SIG-M5 treated with dmso at 0.1 percent for 504 hours (cell line): ENCODE data around the gene DBX1.
"Not testable (repeated sequence)": the region's sequence is repeated elsewhere in the genome, so short reads cannot be mapped to it uniquely, and the experiment has no call there.

Experiments
- DNase-seq: peaks from one replicate; lab custom pipeline; 2025; ENCODE audit not compliant: unreplicated experiment; lab: John Stamatoyannopoulos, UW

The DBX1 gene

DNA sequence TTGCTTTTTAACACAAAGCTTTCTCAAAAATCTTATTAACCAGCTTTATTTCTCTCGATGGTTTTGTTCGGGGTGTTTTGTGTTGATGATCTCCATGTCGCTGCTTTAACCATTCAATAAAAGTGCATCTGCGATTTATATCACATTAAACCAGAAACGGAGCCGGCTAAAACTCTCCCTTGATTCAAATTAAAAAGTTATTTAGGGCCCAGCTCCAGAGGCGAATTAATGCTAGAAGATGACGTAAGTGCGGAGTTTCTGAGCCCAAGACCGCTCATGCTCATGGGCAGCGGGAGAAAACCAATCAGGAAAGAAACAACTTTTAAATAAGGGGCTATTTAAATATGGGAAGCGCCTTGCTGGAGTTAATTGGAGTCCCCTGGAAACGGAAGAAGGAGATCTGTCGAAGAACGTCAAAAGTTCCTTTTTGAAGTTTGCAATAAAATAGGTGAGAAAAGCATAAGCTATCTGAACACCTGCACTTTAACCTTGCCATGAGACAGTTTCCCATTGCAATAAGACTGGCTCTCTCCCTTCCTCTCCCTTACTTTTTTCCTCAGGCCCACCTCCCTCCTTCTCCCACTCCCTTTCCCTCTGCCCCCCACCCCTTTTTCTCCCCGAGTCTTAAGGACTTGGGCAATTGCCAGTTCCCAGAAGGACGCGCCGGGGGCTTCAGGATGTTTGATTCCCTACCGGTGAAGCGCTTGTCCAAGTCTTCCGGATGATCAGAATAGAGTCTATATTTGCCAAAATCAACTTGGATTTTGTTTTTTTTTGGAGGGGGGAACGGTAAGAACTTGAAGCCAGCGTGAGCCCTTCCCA is 1.9 kb upstream of the DBX1 start:
- no peak for DNase-seq

- DNase-seq, result no peak
Measured at GRCh38 chr11:20161230-20161918, 1.1 kb upstream of the DBX1 start.

DNA sequence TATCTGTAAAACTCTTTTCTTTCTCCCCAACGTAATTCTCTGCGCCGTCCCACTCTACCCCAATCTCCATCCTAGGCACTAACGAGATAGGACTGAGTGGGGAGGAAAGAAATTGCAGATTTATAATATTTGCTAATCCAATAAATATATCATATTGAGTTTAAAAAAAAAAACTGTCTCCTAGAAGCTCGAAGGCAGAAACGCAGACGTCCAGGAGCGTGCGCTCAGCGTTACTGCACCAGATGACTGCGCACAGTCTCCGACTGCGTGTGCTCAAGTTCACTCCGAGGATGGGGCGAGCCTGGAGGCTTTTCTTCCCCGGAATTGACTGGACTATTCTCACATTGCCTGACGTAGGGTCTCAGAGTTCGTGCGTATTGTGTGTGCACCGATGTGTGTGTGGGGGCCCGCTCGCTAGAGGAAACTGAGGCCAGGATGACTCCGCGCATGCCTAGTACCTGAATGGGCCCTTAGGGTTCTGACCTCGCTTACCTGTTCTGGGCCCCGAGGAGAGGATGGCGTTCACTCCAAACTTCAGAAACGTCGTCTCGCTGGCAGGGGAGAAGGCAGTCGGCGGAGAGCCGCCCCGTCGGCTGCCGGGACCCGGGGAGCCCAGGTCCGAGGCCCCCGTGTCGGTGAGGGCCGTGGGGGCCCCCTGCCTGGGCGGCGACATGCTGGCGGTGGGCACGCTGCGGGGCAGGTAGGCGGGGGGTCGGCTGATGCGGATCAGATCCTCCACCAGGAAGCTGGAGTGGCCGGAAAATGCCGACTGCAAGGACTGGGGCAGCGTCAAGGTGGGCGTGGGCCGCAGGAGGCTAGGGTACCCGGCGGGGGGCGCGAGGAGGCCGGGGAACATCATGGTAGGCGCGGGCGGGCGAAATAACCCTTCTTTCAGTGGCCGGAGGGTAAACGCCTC is 551 bp downstream of the DBX1 start:
- no peak for DNase-seq

DNA sequence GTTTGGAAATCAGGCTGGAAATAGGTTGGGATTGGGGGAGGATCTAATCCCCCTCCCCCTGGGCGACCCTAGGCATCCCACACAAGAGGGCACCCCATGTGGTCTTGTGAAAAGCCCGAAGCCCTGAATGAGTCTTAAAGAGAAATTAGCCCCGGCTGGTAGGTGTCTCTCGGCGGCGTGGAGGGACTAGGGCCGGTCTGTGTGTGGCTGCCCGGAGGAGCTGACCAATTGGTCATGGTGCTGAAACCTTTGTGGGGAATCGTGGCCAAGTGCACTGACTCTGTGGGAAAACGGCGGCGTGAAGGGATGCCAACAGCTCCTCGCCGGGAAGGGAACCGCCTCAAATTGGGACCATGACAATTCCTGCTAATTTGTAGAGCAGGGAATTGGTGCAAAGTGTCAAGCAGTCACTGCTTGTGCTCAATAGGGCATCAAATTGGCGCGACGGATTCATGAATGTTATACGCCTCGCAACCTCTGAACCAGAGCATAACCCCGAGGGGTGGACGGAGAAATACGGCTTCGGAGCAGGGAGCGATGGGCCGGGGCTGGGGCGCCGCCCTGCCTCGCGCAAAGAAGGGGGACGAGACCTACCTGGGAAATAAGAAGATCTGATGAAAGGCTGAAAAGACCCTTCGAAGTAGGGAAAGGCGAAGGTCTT is 1.5 kb downstream of the DBX1 start:
- DNase-seq, result no peak

GRCh38 chr11:20157728-20158127 is 2.5 kb downstream of the DBX1 start:
- DNase-seq, result no peak

DNA sequence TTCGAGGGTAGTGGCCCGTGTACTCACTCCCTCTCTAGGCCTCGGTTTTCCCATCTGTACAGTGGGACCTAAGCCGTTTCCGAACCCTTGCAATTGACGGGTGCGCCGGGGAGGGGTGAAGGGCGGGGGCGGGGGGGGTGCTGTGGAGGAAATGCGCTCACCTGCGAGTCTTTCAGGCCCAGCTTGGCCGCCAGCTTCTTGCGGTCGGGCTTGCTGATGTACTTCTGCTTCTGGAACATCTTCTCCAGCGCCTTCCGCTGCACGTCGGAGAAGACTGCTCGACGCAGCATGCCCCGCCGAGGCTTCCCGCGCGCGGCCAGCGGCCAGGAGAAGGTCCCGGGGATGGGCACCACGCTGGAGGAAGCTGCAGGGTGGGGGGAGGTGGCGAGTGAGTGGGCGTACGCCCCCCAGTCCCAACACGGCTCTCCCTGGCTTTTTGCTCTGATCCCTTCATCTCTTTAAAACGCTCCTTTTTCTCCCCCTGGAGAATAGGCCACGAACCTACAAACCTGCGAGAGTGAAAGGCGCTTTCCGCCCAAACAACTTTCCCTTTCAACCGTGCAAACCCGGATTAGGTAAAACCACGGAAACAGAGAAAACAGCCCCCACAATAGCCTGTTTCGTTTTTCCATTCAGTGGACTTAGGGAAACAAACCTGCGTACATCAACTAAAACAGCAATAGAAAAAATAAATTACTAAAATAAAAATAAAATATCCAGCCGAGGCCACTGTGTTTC is 3.2 kb downstream of the DBX1 start:
- DNase-seq, result no peak

DNA sequence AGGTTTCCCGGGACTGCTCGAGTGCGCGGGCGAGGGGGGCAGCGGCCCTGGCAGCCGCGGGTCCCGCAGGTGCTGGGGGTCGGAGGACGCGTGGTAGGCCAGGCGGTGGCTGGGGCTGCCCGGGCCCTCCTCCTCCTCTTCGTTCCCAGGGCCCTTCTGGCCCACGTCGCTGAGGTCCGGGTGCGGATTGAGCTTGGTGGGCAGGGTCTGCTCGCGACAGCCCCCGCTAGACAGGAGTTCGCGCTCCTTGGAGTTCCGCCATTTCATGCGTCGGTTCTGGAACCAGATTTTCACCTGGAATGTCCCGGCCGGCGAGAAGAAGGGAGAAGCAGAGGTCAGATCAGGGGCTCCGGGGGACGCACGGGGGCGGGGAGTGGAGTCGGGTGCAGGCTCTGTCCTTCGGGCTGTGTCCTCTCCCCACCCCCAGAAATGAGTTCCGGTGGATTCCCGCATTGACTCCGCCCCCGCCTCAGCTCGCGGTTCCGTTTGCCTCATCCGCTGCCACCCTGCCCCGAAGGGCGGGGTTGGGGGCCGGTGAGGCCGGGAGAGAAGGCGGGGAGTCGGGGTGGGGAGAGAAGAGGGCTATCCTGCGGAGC is 3.9 kb downstream of the DBX1 start:
- DNase-seq, result no peak

DNA sequence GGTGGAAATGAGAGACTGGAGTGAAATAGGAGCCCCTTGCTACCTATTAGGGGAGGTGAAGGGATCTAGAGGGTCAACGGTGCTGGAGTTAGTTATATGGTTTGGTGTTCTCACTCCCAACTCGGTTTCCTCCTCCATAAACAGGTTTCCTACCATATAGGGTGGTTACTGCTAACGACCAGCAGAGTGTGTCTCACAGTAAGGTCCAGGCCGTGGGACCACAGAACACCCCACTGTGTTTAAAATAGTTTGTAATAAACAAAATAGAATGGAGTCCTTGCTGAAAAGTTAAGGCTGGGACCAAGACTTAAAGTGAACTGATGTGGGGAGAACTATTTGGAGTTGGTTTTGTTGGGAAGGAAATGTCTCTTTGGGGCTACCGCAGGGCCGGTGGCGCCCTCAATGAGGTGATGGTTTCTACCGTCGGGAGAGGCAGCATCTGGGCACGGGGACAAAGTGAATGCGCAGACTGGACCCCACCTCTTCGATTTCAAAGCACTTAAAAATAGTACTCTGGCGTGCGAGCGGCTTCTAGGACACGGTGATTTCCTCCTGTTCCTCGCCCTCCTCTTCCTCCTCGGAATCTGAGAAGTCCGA is 4.5 kb downstream of the DBX1 start:
- no peak for DNase-seq

GRCh38 chr11:20154381-20154780 is 5.9 kb downstream of the DBX1 start:
- DNase-seq, result no peak

DNA sequence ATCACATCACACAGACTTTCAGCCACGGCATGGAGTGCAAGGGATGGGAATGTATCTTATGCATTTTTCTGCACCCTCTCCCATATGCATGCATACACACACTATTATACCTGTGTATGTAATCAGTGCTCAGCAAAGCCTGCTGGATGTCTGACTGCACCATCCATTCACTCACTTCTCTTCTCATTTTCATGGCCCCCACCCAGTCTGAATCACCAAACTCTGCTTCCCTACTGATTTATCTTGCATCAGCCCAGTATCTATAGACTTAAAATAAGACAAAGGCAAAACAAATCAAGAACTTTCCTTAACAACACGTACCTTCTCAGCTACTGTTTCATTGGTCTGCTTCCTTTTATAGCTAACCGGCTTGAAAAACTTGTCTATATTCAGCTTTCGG is 21.6 kb downstream of the DBX1 start:
- no peak for DNase-seq

DNA sequence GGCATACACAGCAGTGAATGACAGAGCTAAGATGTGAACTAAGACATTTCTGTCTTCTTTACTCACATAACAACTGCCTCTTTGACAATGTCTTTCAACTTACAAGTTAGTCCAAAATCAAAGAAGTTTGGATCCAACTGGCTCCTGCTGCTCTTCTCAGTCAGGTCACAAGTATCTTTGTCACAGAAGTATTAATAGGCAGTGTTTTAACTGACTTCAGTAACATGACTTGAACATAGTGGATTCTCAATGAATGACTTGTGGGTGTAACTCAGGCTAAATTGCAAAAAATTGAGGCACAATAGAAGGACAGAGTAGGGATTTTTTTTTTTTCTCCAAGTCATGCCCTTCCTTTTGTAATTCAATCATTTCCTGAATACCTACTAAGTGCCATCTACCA is 22.6 kb downstream of the DBX1 start:
- no peak for DNase-seq

- DNase-seq, result no peak
Measured at GRCh38 chr11:20134991-20135736, 25.1 kb downstream of the DBX1 start.

DNA sequence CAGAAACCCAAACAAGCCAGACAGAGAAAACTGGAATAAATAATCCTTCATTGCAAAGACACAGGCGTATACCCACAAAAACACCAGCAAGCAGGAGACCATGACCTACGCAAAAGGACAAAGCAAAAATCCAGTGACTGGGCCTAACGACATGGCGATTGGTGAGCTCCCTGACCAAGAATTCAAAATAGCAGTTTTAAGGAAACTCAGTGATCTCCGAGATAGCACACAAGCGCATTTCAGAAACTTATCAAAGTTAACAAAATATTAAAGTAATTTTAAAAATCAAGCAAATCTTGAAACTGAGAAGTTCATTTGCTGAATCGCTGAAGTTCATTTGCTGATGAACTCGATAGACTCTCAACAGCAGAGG is 27.6 kb downstream of the DBX1 start:
- DNase-seq, result no peak

DNA sequence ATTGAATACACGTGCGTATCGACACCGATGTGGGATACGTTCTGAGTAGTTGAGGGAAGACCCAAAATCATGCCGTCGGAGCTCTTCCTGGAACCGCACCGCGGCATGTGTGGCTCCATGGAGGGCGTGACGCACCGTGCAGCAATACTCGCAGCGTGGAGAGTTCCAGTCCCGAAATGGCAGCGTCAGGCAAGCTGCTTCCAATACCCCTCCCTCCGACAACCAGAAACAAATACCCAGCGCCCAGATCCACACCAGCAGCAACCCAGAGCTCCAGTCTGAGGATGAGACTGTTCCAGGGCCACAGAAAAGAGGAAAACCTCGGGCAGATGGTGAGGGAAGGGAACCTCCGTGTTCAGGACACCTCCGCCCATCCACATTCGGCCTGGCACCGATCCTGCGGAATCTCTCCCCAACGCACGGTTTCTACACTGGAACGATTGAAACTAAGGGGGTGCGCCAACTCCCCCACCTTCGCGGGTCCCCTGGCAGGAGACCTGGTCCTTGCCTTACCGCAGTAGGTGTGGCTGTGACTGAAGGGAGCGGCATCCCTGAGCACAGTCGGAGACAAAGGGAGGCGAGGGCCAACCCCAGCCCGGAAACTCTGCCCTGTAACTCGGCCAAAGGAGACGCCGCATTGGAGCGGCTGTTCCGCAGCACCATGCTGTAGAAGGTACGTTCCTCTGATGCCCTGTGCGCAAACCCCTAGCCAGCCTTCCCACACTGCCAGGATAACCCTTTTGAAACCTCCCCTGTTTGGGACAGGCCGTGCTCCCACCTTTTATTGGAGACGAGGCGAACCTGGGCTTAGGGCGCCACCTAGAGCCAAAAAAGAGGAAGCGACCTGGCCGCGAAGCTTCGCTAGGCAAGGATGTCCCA is 28.2 kb downstream of the DBX1 start:
- DNase-seq, result peak; percentile 26

GRCh38 chr11:20129665-20130064 is 30.6 kb downstream of the DBX1 start:
- no peak for DNase-seq

DNA sequence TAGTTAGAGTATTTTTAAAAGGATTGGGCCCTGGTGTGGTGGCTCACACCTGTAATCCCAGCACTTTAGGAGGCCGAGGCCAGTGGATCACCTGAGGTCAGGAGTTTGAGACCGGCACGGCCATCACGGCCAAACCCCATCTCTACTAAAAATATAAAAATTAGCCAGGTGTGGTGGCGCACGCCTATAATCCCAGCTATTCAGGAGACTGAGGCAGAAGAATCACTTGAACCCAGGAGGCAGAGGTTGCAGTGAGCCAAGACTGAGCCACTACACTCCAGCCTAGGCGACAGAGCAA is 31.8 kb downstream of the DBX1 start:
- not testable (repeated sequence) for DNase-seq

- DNase-seq, result peak; percentile 28
Measured at GRCh38 chr11:20127671-20128527, 32.4 kb downstream of the DBX1 start.
